Testis (tissue), 3 donors: ENCODE measurements around the gene BAX. TPM values are rescaled to one million over a fixed set of nuclear protein-coding genes. Genes with fewer than 3 reads are reported as not detected.

Experiments used
- DNase-seq: peaks from one replicate; pipeline ENCODE4 v3.0.0-alpha.2; 2019
- H3K27ac ChIP-seq, 2 donors: fragments of 200-600 bp; sonication (generic); one replicate each; pipeline ENCODE4 v1.5.1; 2019
- H3K27me3 ChIP-seq: fragments of 200-600 bp; sonication (generic); one replicate; pipeline ENCODE4 v1.5.1; 2019
- H3K36me3 ChIP-seq: fragments of 200-600 bp; sonication (generic); one replicate; pipeline ENCODE4 v1.5.1; 2017; ENCODE audit warnings: low read depth; ENCODE audit errors: missing control alignments
- H3K4me1 ChIP-seq: fragments of 200-600 bp; sonication (generic); one replicate; pipeline ENCODE4 v1.5.1; 2019
- H3K4me3 ChIP-seq, 2 donors: fragments of 200-600 bp; sonication (generic); one replicate each; pipeline ENCODE4 v1.5.1; 2017 to 2019
- H3K9me3 ChIP-seq: fragments of 200-600 bp; sonication (generic); one replicate; pipeline ENCODE4 v1.5.1; 2017
- CTCF ChIP-seq, 3 experiments: fragments of 450-650 bp in 2 of 3; fragments of 200-600 bp in 1 of 3; sonication (generic) in 1 of 3; IDR thresholded peaks; one replicate each; pipeline ENCODE4 v1.5.1; 2016 to 2019; ENCODE audit warnings: antibody characterized with exemption in 3 of 3, mild to moderate bottlenecking in 2 of 3, moderate library complexity in 1 of 3
- POLR2A ChIP-seq: fragments of 450-650 bp; IDR thresholded peaks from one replicate; pipeline ENCODE4 v1.6.1; 2017; ENCODE audit warnings: antibody characterized with exemption, mild to moderate bottlenecking, moderate library complexity
- WGBS, 2 donors: methylation state at CpG; one replicate each; pipeline ENCODE4 v1.1.5; 2018; 5-methylcytosine and 5-hydroxymethylcytosine counted together
- intact Hi-C: fragments of 100-400 bp; cut with DNase I; formaldehyde crosslinking; loops from one replicate; pipeline ENCODE4 v1.15.1; 2023; ENCODE audit warnings: low total_unique reads
- polyA plus RNA-seq: library from polyadenylated mRNA; stranded (reverse); fragments of 350-450 nt; fragmentation: Illumina TruSeq; extraction: RNeasy Lipid Tissue Mini Kit (QIAGEN cat#74804); gene quantifications from one replicate; pipeline ENCODE4 v1.2.3, GENCODE V29; 2014; ENCODE audit warnings: low read depth, low replicate concordance; ENCODE audit not compliant: insufficient read depth
- total RNA-seq, 2 donors: library from RNA; depleted of rRNA; stranded (reverse); fragments of >200 nt; gene quantifications; one replicate each; pipeline ENCODE4 v1.2.3, GENCODE V29; 2016

Gene BAX
- total and polyA plus RNA-seq, 3 donors from 2014 or later = 48.7 to 52.1 (median 50.1) TPM

GRCh38 chr19:48967346-48968178, 12.9 kb downstream of the BAX start:
- Histone ChIP-seq H3K27me3 (no peaks in the 10 kb centered on the region), H3K9me3 (no peaks in the 10 kb centered on the region), H3K4me1 (peaks cover 26% of the 10 kb centered on the region), H3K4me3 (no peak overlapping the region), H3K27ac (peak overlapping the region in 1 of 2 donors; percentile 93), H3K36me3 (no peaks in the 10 kb centered on the region)
- peak; percentile 59 for DNase-seq
- WGBS, 2 donors = 72 to 80% methylated on average over 14 of the region's 14 CpGs
- intact Hi-C loops = no loop called here
- TF ChIP-seq CTCF (IDR thresholded peaks at IDR 0.05) (no peak), POLR2A (no peak)

GRCh38 chr19:48968179-48968661, 13.5 kb downstream of the BAX start:
- Histone ChIP-seq H3K27ac (peak overlapping the region; percentile 22 to 93), H3K4me3 (no peak overlapping the region), H3K4me1 (peaks cover 25% of the 10 kb centered on the region), H3K9me3 (no peaks in the 10 kb centered on the region), H3K36me3 (no peaks in the 10 kb centered on the region), H3K27me3 (no peaks in the 10 kb centered on the region)
- no peak for DNase-seq
- intact Hi-C loops = no loop called here
- TF ChIP-seq POLR2A = no peak
- TF ChIP-seq CTCF (IDR thresholded peaks at IDR 0.05) = no peak
- WGBS, 2 donors = 58 to 69% methylated on average over 4 of the region's 4 CpGs

- Histone ChIP-seq H3K27ac (peak overlapping the region; percentile 22 to 93), H3K4me3 (no peak overlapping the region), H3K9me3 (no peaks in the 10 kb centered on the region), H3K4me1 (peaks cover 19% of the 10 kb centered on the region), H3K27me3 (no peaks in the 10 kb centered on the region), H3K36me3 (no peaks in the 10 kb centered on the region)
- 64 to 76% methylated on average over 11 to 15 of the region's 15 CpGs for WGBS, 2 donors
- intact Hi-C loops = no loop called here
- no peak for DNase-seq
- no peak for TF ChIP-seq CTCF (IDR thresholded peaks at IDR 0.05)
- no peak for TF ChIP-seq POLR2A
Observed at GRCh38 chr19:48968813-48969218, 14.1 kb downstream of the BAX start.

GRCh38 chr19:48969276-48970138, 14.8 kb downstream of the BAX start:
- Histone ChIP-seq H3K36me3 (no peaks in the 10 kb centered on the region), H3K27me3 (no peaks in the 10 kb centered on the region), H3K27ac (peak overlapping the region in 1 of 2 donors; percentile 93), H3K9me3 (no peaks in the 10 kb centered on the region), H3K4me3 (no peak overlapping the region), H3K4me1 (peaks cover 12% of the 10 kb centered on the region)
- 76 to 79% methylated on average over 32 to 45 of the region's 45 CpGs for WGBS, 2 donors
- intact Hi-C loops = loop anchor here (10.0 kb wide), 1 partner anchor 175 kb away; no protein-coding TSS in a partner anchor
- peak; percentile 41 for DNase-seq
- TF ChIP-seq POLR2A (no peak), CTCF (IDR thresholded peaks at IDR 0.05) (no peak)
